IMR-90 (cell line): ENCODE measurements around the gene FOXL2NB. TPM values are rescaled to one million over a fixed set of nuclear protein-coding genes. Genes with fewer than 3 reads are reported as not detected.

Source experiments
- ATAC-seq: fragments of 200-7000 bp; cut with Tn5 transposase; 2 replicates; pipeline ENCODE4 v1.9.1; 2020; ENCODE audit warnings: low read depth, mild to moderate bottlenecking, moderate library complexity
- BruUV-seq: library from RNA; stranded (reverse); fragments of 400-500 nt; replicated peaks from 2 replicates; lab custom pipeline; 2021; lab: Mats Ljungman, UMichigan
- CTCF ChIA-PET: fragments of 300-600 bp; formaldehyde crosslinking; extraction: SDS; loops from one replicate; lab custom pipeline; 2021; ENCODE audit warnings: antibody characterized with exemption; lab: Yijun Ruan, JAX
- POLR2A ChIA-PET: fragments of 300-600 bp; sonication (Branson Sonifier 250); formaldehyde crosslinking; loops from one replicate; lab custom pipeline; 2022; ENCODE audit warnings: antibody characterized with exemption; ENCODE audit not compliant: unreplicated experiment; lab: Charles Lee
- DNase-seq: peaks from one replicate; pipeline ENCODE4 v3.0.0; 2013
- H2AFZ ChIP-seq: replicated peaks from 2 replicates; pipeline ENCODE3; 2013; ENCODE audit warnings: low read length, mild to moderate bottlenecking; ENCODE audit not compliant: poor library complexity
- H2AK5ac ChIP-seq: 2 replicates; pipeline ENCODE4 v1.6.1; 2013; ENCODE audit warnings: low read depth, low read length, inconsistent platforms
- H2AK9ac ChIP-seq: replicated peaks from 2 replicates; pipeline ENCODE3; 2013; ENCODE audit warnings: mild to moderate bottlenecking, low read depth, low read length, moderate library complexity; ENCODE audit not compliant: poor library complexity
- H2BK120ac ChIP-seq: 2 replicates; pipeline ENCODE4 v1.6.1; 2013; ENCODE audit warnings: low read depth, low read length, inconsistent platforms
- H2BK15ac ChIP-seq: 3 replicates; pipeline ENCODE4 v1.6.1; 2013; ENCODE audit warnings: low read depth, low read length, inconsistent platforms
- H2BK20ac ChIP-seq: 2 replicates; pipeline ENCODE4 v1.6.1; 2013; ENCODE audit warnings: low read depth, mild to moderate bottlenecking, inconsistent platforms, low read length, moderate library complexity
- H2BK5ac ChIP-seq: 2 replicates; pipeline ENCODE4 v1.6.1; 2013; ENCODE audit warnings: mild to moderate bottlenecking, low read depth, low read length, inconsistent platforms; ENCODE audit not compliant: poor library complexity, severe bottlenecking
- H3K14ac ChIP-seq: replicated peaks from 2 replicates; pipeline ENCODE4 v1.6.1; 2013; ENCODE audit warnings: low read depth, low read length, inconsistent platforms
- H3K18ac ChIP-seq: 2 replicates; pipeline ENCODE4 v1.6.1; 2013; ENCODE audit warnings: low read depth, low read length, control low read depth
- H3K23ac ChIP-seq: 2 replicates; pipeline ENCODE4 v1.6.1; 2013; ENCODE audit warnings: low read depth, low read length, inconsistent platforms
- H3K27ac ChIP-seq: 2 replicates; pipeline ENCODE4 v1.5.1; 2013; ENCODE audit warnings: mild to moderate bottlenecking, control low read depth, low read length; ENCODE audit not compliant: insufficient read depth
- H3K27me3 ChIP-seq: 2 replicates; pipeline ENCODE4 v1.6.1; 2013; ENCODE audit warnings: low read length; ENCODE audit not compliant: control insufficient read depth, insufficient read depth
- H3K36me3 ChIP-seq: 2 replicates; pipeline ENCODE4 v1.6.1; 2013; ENCODE audit warnings: low read length, mixed read lengths; ENCODE audit not compliant: control insufficient read depth, insufficient read depth
- H3K4ac ChIP-seq: 2 replicates; pipeline ENCODE4 v1.6.1; 2013; ENCODE audit warnings: low read depth, low read length, inconsistent platforms
- H3K4me1 ChIP-seq: 2 replicates; pipeline ENCODE4 v1.6.1; 2013; ENCODE audit warnings: low read length, mixed read lengths; ENCODE audit not compliant: control insufficient read depth, insufficient read depth
- H3K4me2 ChIP-seq: 2 replicates; pipeline ENCODE4 v1.6.1; 2013; ENCODE audit warnings: low read depth, mild to moderate bottlenecking, control low read depth, low read length, moderate library complexity
- H3K4me3 ChIP-seq: 2 replicates; pipeline ENCODE4 v1.5.1; 2013; ENCODE audit warnings: low read depth, mild to moderate bottlenecking, control low read depth, low read length, moderate library complexity; ENCODE audit not compliant: insufficient read depth
- H3K56ac ChIP-seq: 2 replicates; pipeline ENCODE4 v1.6.1; 2013; ENCODE audit warnings: low read length, inconsistent platforms; ENCODE audit not compliant: insufficient read depth; ENCODE audit errors: extremely low read depth
- H3K79me1 ChIP-seq, 2 experiments: 2 replicates each; pipeline ENCODE4 v1.6.1; 2013; ENCODE audit warnings: low read length in 2 of 2, inconsistent platforms in 1 of 2, low read depth in 1 of 2
- H3K9ac ChIP-seq: 2 replicates; pipeline ENCODE4 v1.6.1; 2013; ENCODE audit warnings: low read depth, low read length, control low read depth
- H3K9me1 ChIP-seq: 2 replicates; pipeline ENCODE4 v1.6.1; 2013; ENCODE audit warnings: low read length, inconsistent platforms; ENCODE audit not compliant: insufficient read depth
- H3K9me3 ChIP-seq: 2 replicates; pipeline ENCODE4 v1.6.1; 2013; ENCODE audit warnings: low read length; ENCODE audit not compliant: control insufficient read depth, insufficient read depth
- H4K20me1 ChIP-seq: 2 replicates; pipeline ENCODE4 v1.6.1; 2013; ENCODE audit warnings: low read length, inconsistent platforms; ENCODE audit not compliant: insufficient read depth
- H4K5ac ChIP-seq: 2 replicates; pipeline ENCODE4 v1.6.1; 2013; ENCODE audit warnings: mild to moderate bottlenecking, low read depth, low read length, control low read depth
- H4K8ac ChIP-seq, 2 experiments: 2 replicates each; pipeline ENCODE4 v1.6.1; 2013; ENCODE audit warnings: low read depth in 2 of 2, low read length in 2 of 2, control low read depth in 1 of 2, inconsistent platforms in 1 of 2
- H4K91ac ChIP-seq: 2 replicates; pipeline ENCODE4 v1.6.1; 2013; ENCODE audit warnings: low read depth, low read length, inconsistent platforms; ENCODE audit not compliant: insufficient read depth
- RCOR1 ChIP-seq: IDR thresholded peaks from 2 replicates; pipeline ENCODE4 v1.6.1; 2012; ENCODE audit warnings: mild to moderate bottlenecking, low read length, improper control_type of control experiment; ENCODE audit not compliant: insufficient replicate concordance
- WGBS, 2 experiments: methylation state at CpG; one replicate each; pipeline versions ENCODE4 v1.1.5 to v1.1.7; 2013; ENCODE audit warnings: missing lambda C conversion rate in 2 of 2; ENCODE audit not compliant: insufficient read length in 1 of 2; ENCODE audit errors: extremely low coverage in 2 of 2; 5-methylcytosine and 5-hydroxymethylcytosine counted together
- dilution Hi-C: fragments of 300-500 bp; cut with HindIII; formaldehyde crosslinking; loops from one replicate; pipeline ENCODE4 v1.14.3; 2018; ENCODE audit warnings: low sequenced_read_pairs; ENCODE audit not compliant: unreplicated experiment
- in situ Hi-C: fragments of 300-500 bp; cut with MboI; formaldehyde crosslinking; loops from 3 replicates; pipeline ENCODE4 v1.14.3; 2019; ENCODE audit warnings: low sequenced_read_pairs, inconsistent platforms, mixed read lengths
- intact Hi-C: fragments of 100-400 bp; cut with micrococcal nuclease; formaldehyde crosslinking; loops from 2 replicates; pipeline ENCODE4 v1.10.0; 2022
- polyA plus RNA-seq, 3 experiments: library from polyadenylated mRNA; depleted of rRNA; stranded (reverse); fragments of >200 nt; gene quantifications; 2 replicates each; pipeline ENCODE4 v1.2.3, GENCODE V29; 2012; ENCODE audit warnings: low replicate concordance in 1 of 3
- total RNA-seq: library from RNA; depleted of rRNA; stranded (reverse); fragments of >200 nt; gene quantifications from 2 replicates; pipeline ENCODE4 v1.2.3, GENCODE V29; 2012
- TF ChIP-seq, protein P1 (sequence below): conservative IDR thresholded peaks from 2 replicates; pipeline ENCODE4 v1.5.1; 2012; ENCODE audit warnings: mild to moderate bottlenecking, low read depth, low read length, improper control_type of control experiment

The FOXL2NB gene
- total and polyA plus RNA-seq, 2 of the 4 experiments (the other 2 are of a cell fraction): under 0.01 to 0.05 TPM

DNA sequence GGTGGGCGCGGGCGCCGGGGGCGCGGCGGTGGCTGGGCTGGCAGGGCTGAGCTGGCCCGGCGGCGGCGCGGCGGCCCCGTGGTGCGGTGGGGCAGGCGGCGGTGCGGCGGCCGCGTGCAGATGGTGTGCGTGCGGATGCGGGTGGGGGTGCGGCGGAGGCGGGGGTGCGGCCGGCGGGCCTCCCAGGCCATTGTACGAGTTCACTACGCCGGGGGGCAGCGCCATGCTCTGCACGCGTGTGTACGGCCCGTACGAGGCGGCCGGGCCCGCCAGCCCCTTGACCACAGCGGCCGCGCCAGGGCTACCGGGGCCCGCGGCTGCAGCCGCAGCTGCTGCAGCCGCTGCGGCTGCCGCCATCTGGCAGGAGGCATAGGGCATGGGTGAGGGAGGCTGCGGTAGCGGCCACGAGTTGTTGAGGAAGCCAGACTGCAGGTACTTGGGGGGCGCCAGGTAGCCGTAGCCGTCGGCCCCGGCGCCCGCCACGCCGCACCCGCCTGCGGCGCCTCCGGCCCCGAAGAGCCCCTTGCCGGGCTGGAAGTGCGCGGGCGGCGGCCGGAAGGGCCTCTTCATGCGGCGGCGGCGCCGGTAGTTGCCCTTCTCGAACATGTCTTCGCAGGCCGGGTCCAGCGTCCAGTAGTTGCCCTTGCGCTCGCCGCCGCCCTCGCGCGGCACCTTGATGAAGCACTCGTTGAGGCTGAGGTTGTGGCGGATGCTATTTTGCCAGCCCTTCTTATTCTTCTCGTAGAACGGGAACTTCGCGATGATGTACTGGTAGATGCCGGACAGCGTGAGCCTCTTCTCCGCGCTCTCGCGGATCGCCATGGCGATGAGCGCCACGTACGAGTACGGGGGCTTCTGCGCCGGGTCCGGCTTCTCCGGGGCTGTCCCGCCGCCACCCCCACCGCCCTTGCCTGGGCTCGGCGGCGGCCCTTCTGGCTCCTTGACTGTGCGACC is 1.0 kb upstream of the FOXL2NB start:
- Histone ChIP-seq H3K56ac (no peak overlapping the region), H4K91ac (no peak overlapping the region), H3K27me3 (peaks cover 98% of the 10 kb centered on the region), H3K36me3 (no peaks in the 10 kb centered on the region), H3K9me3 (peaks cover 7% of the 10 kb centered on the region), H3K9me1 (0 out of 2 replicates have a peak, but pooled peaks cover 3% of the 10 kb centered on the region), H2AK5ac (no peak overlapping the region), H4K8ac (no peak overlapping the region), H3K79me1 (no peaks in the 10 kb centered on the region), H4K5ac (no peak overlapping the region), H3K9ac (no peak overlapping the region), H2BK120ac (no peak overlapping the region), H3K14ac (no peak overlapping the region), H3K18ac (no peak overlapping the region), H3K4me1 (peaks cover 2% of the 10 kb centered on the region; the same call in 1 of the 2 replicates), H2BK20ac (no peak overlapping the region), H3K27ac (no peak overlapping the region), H2BK15ac (no peak overlapping the region), H3K4me3 (peak overlapping the region; percentile 23; the same call in 1 of the 2 replicates), H3K23ac (0 out of 2 replicates have a peak overlapping the region, but pooled peaks have one; percentile 4), H2BK5ac (no peak overlapping the region), H3K4ac (no peak overlapping the region), H3K4me2 (peak overlapping the region; percentile 80), H4K20me1 (peaks cover 10% of the 10 kb centered on the region), H2AK9ac (no peak overlapping the region), H2AFZ (peak overlapping the region; percentile 75)
- in situ Hi-C loops (no loop called here), dilution Hi-C loops (no loop called here), intact Hi-C loops (no loop called here)
- ATAC-seq (0 out of 2 replicates have a peak, but pooled peaks have one; percentile 4), DNase-seq (peak; percentile 23)
- ChIA-PET POLR2A (no interaction called here), CTCF (no interaction called here)
- TF ChIP-seq RCOR1: no peak
- TF ChIP-seq, protein P1, sequence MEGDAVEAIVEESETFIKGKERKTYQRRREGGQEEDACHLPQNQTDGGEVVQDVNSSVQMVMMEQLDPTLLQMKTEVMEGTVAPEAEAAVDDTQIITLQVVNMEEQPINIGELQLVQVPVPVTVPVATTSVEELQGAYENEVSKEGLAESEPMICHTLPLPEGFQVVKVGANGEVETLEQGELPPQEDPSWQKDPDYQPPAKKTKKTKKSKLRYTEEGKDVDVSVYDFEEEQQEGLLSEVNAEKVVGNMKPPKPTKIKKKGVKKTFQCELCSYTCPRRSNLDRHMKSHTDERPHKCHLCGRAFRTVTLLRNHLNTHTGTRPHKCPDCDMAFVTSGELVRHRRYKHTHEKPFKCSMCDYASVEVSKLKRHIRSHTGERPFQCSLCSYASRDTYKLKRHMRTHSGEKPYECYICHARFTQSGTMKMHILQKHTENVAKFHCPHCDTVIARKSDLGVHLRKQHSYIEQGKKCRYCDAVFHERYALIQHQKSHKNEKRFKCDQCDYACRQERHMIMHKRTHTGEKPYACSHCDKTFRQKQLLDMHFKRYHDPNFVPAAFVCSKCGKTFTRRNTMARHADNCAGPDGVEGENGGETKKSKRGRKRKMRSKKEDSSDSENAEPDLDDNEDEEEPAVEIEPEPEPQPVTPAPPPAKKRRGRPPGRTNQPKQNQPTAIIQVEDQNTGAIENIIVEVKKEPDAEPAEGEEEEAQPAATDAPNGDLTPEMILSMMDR: peak; percentile 17; the same call in 1 of the 2 replicates
- BruUV-seq: no TSS peak
- WGBS, 2 experiments: 2% methylated on average over 48 of the region's 120 CpGs; no CpG with 5 or more reads in 1 of the 2 experiments
